Breast epithelium (tissue), 4 donors: Measurements from ENCODE around the gene CCNYL1. TPM values are rescaled to one million over a fixed set of nuclear protein-coding genes. Genes with fewer than 3 reads are reported as not detected.

ENCODE experiments used
- DNase-seq, 2 donors: peaks; one replicate each; pipeline ENCODE4 v3.0.0-alpha.2; 2019; ENCODE audit warnings: low spot score in 2 of 2
- H3K27ac ChIP-seq, 2 donors: fragments of 200-600 bp; sonication (generic) in 1 of 2; one replicate each; pipeline ENCODE4 v1.5.1; 2016 to 2019; ENCODE audit warnings: mild to moderate bottlenecking in 1 of 2
- H3K27me3 ChIP-seq, 2 donors: fragments of 200-600 bp; sonication (generic) in 1 of 2; one replicate each; pipeline versions ENCODE4 v1.5.1 to v1.6.0; 2017 to 2019; ENCODE audit warnings: control low read depth in 1 of 2, mild to moderate bottlenecking in 1 of 2
- H3K36me3 ChIP-seq: fragments of 200-600 bp; one replicate; pipeline ENCODE4 v1.5.1; 2019
- H3K4me1 ChIP-seq, 2 donors: fragments of 200-600 bp; sonication (generic); one replicate each; pipeline ENCODE4 v1.5.1; 2016 to 2019; ENCODE audit warnings: control low read depth in 1 of 2
- H3K4me3 ChIP-seq, 3 donors: fragments of 200-600 bp; sonication (generic); 1 replicate in 2 of 3; 2 replicates in 1 of 3; pipeline ENCODE4 v1.5.1; 2016 to 2019; ENCODE audit warnings: mild to moderate bottlenecking in 3 of 3, moderate library complexity in 2 of 3
- H3K9me3 ChIP-seq, 2 donors: fragments of 200-600 bp; sonication (generic) in 1 of 2; one replicate each; pipeline ENCODE4 v1.5.1; 2016 to 2019; ENCODE audit warnings: control low read depth in 1 of 2
- CTCF ChIP-seq, 3 donors: fragments of 450-650 bp; IDR thresholded peaks; one replicate each; pipeline ENCODE4 v1.5.1; 2016 to 2017; ENCODE audit warnings: antibody characterized with exemption in 3 of 3, mild to moderate bottlenecking in 3 of 3, moderate library complexity in 3 of 3
- POLR2A ChIP-seq: fragments of 450-650 bp; IDR thresholded peaks from one replicate; pipeline ENCODE4 v1.6.1; 2016; ENCODE audit warnings: antibody characterized with exemption, mild to moderate bottlenecking, moderate library complexity
- POLR2AphosphoS5 ChIP-seq, 3 donors: sonication (generic); formaldehyde crosslinking; IDR thresholded peaks; one replicate each; pipeline ENCODE4 v1.6.1; 2017; ENCODE audit warnings: antibody characterized with exemption in 3 of 3
- intact Hi-C: fragments of 100-400 bp; cut with DNase I; formaldehyde crosslinking; loops from one replicate; pipeline ENCODE4 v1.15.1; 2023; ENCODE audit warnings: low total_unique reads
- total RNA-seq, 3 donors: library from RNA; depleted of rRNA; stranded (reverse); fragments of >200 nt; gene quantifications; one replicate each; pipeline ENCODE4 v1.1.0, GENCODE V29; 2016

The CCNYL1 gene
- total RNA-seq, 3 donors from 2014 or later = 10.0 to 17.4 (median 11.8) TPM

DNA sequence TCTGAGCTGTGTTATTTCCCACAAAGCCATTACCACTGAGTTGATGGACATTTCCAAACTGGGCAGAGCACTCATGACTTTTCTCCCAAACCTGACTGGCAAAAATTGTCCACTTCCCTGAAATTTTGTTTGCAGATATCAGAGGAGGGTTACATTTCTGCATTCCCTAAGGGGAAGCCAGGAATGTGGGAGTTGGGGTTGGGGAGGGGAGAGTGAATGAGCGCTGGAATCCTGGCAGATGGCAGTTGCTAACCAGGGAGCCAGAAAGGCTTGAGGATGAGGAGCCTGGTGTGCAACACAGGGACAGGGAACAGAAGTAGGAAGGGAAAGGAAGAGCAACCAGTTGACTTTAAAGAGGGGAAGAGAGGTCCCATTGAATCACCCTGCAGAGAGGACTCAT lies 14.0 kb upstream of the CCNYL1 start:
- intact Hi-C loops = no loop called here
- Histone ChIP-seq H3K27me3 (no peaks in the 10 kb centered on the region), H3K9me3 (no peaks in the 10 kb centered on the region), H3K4me3 (no peak overlapping the region), H3K27ac (no peak overlapping the region), H3K36me3 (no peaks in the 10 kb centered on the region), H3K4me1 (no peaks in the 10 kb centered on the region)
- no peak for DNase-seq
- TF ChIP-seq POLR2AphosphoS5 (IDR thresholded peaks at IDR 0.05) (no peak), CTCF (IDR thresholded peaks at IDR 0.05) (no peak), POLR2A (no peak)

DNA sequence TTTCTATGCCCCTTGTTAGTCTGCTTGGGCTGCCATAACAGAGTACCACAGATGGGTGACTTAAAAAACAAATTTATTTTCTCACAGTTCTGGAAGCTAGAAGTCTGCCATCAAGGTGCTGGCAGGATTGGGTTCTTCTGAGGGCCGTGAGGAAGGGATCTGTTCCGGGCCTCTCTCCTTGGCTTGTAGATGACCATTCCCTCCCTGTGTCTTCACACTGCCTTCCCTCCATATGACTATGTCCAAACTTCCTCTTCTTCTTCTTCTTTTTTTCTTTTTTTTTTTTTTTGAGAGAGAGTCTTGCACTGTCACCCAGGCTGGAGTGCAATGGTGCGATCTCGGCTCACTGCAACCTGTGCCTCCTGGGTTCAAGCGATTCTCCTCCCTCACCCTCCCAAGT lies 13.1 kb upstream of the CCNYL1 start:
- Histone ChIP-seq H3K27ac (no peak overlapping the region), H3K9me3 (no peaks in the 10 kb centered on the region), H3K4me1 (no peaks in the 10 kb centered on the region), H3K4me3 (no peak overlapping the region), H3K36me3 (no peaks in the 10 kb centered on the region), H3K27me3 (no peaks in the 10 kb centered on the region)
- TF ChIP-seq POLR2A = no peak
- no peak for TF ChIP-seq POLR2AphosphoS5 (IDR thresholded peaks at IDR 0.05)
- no peak for TF ChIP-seq CTCF (IDR thresholded peaks at IDR 0.05)
- intact Hi-C loops = no loop called here
- no peak for DNase-seq

- TF ChIP-seq POLR2A (no peak), POLR2AphosphoS5 (IDR thresholded peaks at IDR 0.05) (no peak), CTCF (IDR thresholded peaks at IDR 0.05) (no peak)
- no peak for DNase-seq
- H3K4me3 ChIP-seq = no peak overlapping the region
- no peaks in the 10 kb centered on the region for H3K4me1 ChIP-seq
- intact Hi-C loops = loop anchor here (10.0 kb wide), 1 partner anchor 179 kb away; the partner anchor contains the start of gene CREB1
- no peaks in the 10 kb centered on the region for H3K27me3 ChIP-seq
- no peak overlapping the region for H3K27ac ChIP-seq
- no peaks in the 10 kb centered on the region for H3K9me3 ChIP-seq
- no peaks in the 10 kb centered on the region for H3K36me3 ChIP-seq
Observed at GRCh38 chr2:207704078-207704477, 7.4 kb upstream of the CCNYL1 start.

- Histone ChIP-seq H3K27me3 (no peaks in the 10 kb centered on the region), H3K9me3 (no peaks in the 10 kb centered on the region), H3K4me1 (no peaks in the 10 kb centered on the region), H3K4me3 (no peak overlapping the region), H3K27ac (no peak overlapping the region), H3K36me3 (no peaks in the 10 kb centered on the region)
- intact Hi-C loops = loop anchor here (10.0 kb wide), 1 partner anchor 180 kb away; the partner anchor contains the start of gene CREB1
- TF ChIP-seq CTCF (IDR thresholded peaks at IDR 0.05) (no peak), POLR2AphosphoS5 (IDR thresholded peaks at IDR 0.05) (no peak), POLR2A (no peak)
- DNase-seq = no peak
Observed at GRCh38 chr2:207704671-207705070, 6.8 kb upstream of the CCNYL1 start.

- TF ChIP-seq POLR2AphosphoS5 (IDR thresholded peaks at IDR 0.05) (no peak), CTCF (IDR thresholded peaks at IDR 0.05) (no peak), POLR2A (no peak)
- intact Hi-C loops = loop anchor here (10.0 kb wide), 1 partner anchor 182 kb away; the partner anchor contains the start of gene CREB1
- DNase-seq = no peak
- no peaks in the 10 kb centered on the region for H3K27me3 ChIP-seq
- no peaks in the 10 kb centered on the region for H3K4me1 ChIP-seq
- H3K36me3 ChIP-seq = no peaks in the 10 kb centered on the region
- no peak overlapping the region for H3K27ac ChIP-seq
- H3K9me3 ChIP-seq = no peaks in the 10 kb centered on the region
- no peak overlapping the region for H3K4me3 ChIP-seq
Observed at GRCh38 chr2:207706936-207707860, 4.2 kb upstream of the CCNYL1 start.
